ENCODE measurements around the gene ALCAM. TPM values are rescaled to one million over a fixed set of nuclear protein-coding genes. Genes with fewer than 3 reads are reported as not detected.
A peak's percentile ranks its signal among the peaks of the same experiment; 100 is the strongest.
"Not testable (repeated sequence)": the region's sequence is repeated elsewhere in the genome, so short reads cannot be mapped to it uniquely, and the experiment has no call there.

ALCAM gene
- total and polyA plus RNA-seq, 9 donors = 7.4 to 29.5 (median 10.8) TPM

DNA sequence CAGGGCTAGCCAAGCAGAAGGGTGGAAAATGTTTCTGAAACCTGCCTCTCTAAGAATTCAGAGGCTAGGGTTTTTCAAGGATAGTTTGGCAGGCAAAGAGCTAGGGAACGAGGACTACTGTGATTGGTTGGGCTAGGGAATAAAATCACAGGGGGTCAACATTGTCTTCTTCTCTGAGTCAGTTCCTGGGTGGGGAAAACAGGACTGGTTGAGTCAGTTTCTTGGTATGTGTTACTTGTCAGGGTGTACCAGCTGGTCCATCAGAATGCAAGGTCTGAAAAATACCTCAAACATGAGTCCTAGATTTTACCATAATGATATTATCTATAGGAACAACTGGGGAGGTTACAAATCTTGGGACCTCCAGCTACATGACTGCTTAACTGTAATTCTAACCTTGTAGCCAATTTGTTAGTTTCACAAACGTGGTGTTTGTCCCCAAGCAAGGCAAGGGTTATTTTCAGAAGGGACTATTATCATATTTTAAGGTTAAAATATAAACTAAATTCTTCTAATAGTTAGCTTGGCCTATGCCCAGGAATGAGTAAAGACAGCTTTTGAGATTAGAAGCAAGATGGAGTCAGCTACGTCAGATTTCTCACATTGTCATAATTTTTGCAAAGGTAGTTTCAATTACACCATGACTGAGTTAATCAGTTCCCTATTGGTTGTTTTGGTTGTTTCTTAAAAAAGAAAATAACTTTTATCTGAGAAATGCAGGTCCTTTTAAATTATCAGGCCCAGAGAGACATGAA lies 231.5 kb downstream of the ALCAM start:
- Histone ChIP-seq H3K27ac (ENCODE audit: low read length) (no peak overlapping the region), H3K36me3 (ENCODE audit: control insufficient read depth, insufficient read depth, low read length) (no peaks in the 10 kb centered on the region), H3K4me3 (ENCODE audit: low read length) (no peak overlapping the region), H3K4me1 (ENCODE audit: control insufficient read depth, insufficient read depth, low read length) (no peaks in the 10 kb centered on the region), H3K27me3 (ENCODE audit: control insufficient read depth, insufficient read depth, low read length) (no peaks in the 10 kb centered on the region), H3K9me3 (replicated peaks; ENCODE audit: control insufficient read depth, low read depth, low read length) (no peaks in the 10 kb centered on the region)
- no peak for DNase-seq
- WGBS (ENCODE audit: insufficient coverage) = 67% methylated on average over 1 of the region's 3 CpGs

DNA sequence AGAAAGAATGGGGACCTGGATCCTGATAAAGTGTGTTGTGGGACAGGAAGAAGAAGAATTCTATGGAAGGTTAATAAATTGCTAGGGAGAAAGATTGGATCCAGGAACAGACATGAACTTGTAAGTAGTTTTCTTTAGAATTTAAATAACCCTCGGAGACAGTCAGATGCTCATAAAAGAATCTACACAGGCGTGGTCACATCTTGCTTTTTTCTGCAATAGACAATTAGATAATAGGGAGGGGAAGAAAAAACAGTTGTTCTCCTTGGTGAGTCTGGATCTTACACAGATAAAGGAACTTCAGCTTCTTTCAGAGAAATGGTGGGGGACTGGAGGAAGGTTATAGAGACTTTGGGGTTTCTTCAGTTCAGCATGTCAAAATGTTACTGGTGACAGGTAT lies 232.6 kb downstream of the ALCAM start:
- no CpG with 5 or more reads among the region's 2 CpGs for WGBS (ENCODE audit: insufficient coverage)
- Histone ChIP-seq H3K27me3 (ENCODE audit: control insufficient read depth, insufficient read depth, low read length) (no peaks in the 10 kb centered on the region), H3K27ac (ENCODE audit: low read length) (no peak overlapping the region), H3K4me3 (ENCODE audit: low read length) (no peak overlapping the region), H3K36me3 (ENCODE audit: control insufficient read depth, insufficient read depth, low read length) (no peaks in the 10 kb centered on the region), H3K9me3 (replicated peaks; ENCODE audit: control insufficient read depth, low read depth, low read length) (no peaks in the 10 kb centered on the region), H3K4me1 (ENCODE audit: control insufficient read depth, insufficient read depth, low read length) (no peaks in the 10 kb centered on the region)
- DNase-seq = no peak

DNA sequence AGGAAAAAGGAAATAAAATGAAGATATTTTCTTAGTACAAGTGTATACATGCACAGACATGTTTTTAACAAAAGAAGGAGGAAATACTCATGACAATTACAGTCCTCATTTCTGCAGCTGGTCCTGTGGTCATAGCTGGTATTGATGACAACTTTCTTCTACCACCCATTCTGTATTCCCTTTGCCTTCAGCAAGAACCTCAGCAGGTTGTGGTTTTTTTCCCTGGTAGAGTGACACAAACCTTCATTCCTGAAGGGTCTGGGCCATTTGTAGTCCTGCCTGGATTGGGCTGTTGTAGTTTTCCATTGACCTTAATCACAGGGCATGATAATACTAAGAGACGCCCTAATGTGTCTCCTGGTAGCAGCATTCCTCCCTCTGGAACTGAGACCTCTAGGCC lies 235.0 kb downstream of the ALCAM start:
- DNase-seq; H3K4me1 ChIP-seq (ENCODE audit: control insufficient read depth, insufficient read depth, low read length); H3K36me3 ChIP-seq (ENCODE audit: control insufficient read depth, insufficient read depth, low read length); H3K27ac ChIP-seq (ENCODE audit: low read length); H3K4me3 ChIP-seq (ENCODE audit: low read length); H3K9me3 ChIP-seq (replicated peaks; ENCODE audit: control insufficient read depth, low read depth, low read length); H3K27me3 ChIP-seq (ENCODE audit: control insufficient read depth, insufficient read depth, low read length): not testable (repeated sequence)
- 100% methylated on average over 1 of the region's 1 CpG for WGBS (ENCODE audit: insufficient coverage)

DNA sequence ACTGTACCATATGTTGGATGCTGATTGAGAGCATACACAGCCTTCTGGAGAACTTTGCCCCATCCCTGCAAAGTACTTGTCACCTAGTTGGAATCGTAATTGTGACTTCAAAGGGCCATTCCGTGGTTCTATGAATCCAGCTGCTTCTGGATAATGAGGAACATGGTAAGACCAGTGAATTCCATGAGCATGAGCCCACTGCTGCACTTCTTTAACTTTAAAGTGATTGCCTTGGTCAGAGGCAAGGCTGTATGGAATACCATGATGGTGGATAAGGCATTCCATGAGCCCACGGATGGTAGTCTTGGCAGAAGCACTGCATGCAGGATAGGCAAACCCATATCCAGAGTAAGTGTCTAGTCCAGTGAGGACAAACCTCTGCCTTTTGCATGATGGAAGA lies 235.6 kb downstream of the ALCAM start:
- not testable (repeated sequence) for DNase-seq; H3K4me1 ChIP-seq (ENCODE audit: control insufficient read depth, insufficient read depth, low read length)
- 85% methylated on average over 3 of the region's 3 CpGs for whole genome bisulfite sequencing (ENCODE audit: insufficient coverage)

DNA sequence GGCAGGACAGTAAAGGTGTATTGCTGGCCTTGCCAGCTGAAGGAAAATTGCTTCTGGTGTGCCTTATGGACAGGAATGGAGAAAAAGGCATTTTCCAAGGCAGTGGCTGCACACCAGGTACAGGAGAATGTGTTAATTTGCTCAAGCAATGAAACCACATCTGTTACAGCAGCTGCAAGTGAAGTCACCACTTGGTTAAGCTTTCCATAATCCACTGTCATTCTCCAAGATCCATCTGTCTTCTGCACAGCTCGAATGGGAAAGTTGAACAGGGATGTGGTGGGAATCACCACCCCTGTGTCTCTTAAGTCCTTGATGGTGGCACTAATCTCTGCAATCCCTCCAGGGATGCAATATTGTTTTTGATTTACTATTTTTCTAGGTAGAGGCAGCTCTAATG lies 236.8 kb downstream of the ALCAM start:
- not testable (repeated sequence) for H3K4me3 ChIP-seq (ENCODE audit: low read length); H3K27ac ChIP-seq (ENCODE audit: low read length); H3K27me3 ChIP-seq (ENCODE audit: control insufficient read depth, insufficient read depth, low read length); H3K4me1 ChIP-seq (ENCODE audit: control insufficient read depth, insufficient read depth, low read length); H3K36me3 ChIP-seq (ENCODE audit: control insufficient read depth, insufficient read depth, low read length); H3K9me3 ChIP-seq (replicated peaks; ENCODE audit: control insufficient read depth, low read depth, low read length)
- DNase-seq = peak; percentile 22
- no CpG with 5 or more reads among the region's 1 CpG for WGBS (ENCODE audit: insufficient coverage)

More for the DNA sequence above, 235.6 kb downstream of the ALCAM start:
- not testable (repeated sequence) for H3K9me3 ChIP-seq (replicated peaks; ENCODE audit: control insufficient read depth, low read depth, low read length); H3K27me3 ChIP-seq (ENCODE audit: control insufficient read depth, insufficient read depth, low read length); H3K27ac ChIP-seq (ENCODE audit: low read length); H3K36me3 ChIP-seq (ENCODE audit: control insufficient read depth, insufficient read depth, low read length); H3K4me3 ChIP-seq (ENCODE audit: low read length)

DNA sequence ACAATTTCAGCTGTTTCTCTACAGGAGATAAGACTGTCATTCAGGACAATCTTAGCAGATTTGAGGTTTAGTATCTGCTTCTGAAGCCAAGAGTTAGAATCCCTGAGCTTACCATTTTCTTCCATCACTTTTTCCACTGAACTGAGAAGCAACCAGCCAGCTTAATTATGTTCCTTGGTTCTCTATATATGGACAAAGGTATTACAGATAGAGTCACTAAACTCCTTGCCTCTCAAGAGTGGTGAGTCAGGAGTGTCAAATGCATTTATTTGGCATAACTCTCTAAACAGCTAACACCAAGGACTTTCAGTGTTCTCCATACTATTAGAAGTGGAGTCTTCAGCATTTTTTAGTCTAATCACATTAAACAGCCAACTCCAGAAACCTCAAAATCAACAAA lies 239.3 kb downstream of the ALCAM start:
- no peak overlapping the region for H3K27ac ChIP-seq (ENCODE audit: low read length)
- no peak overlapping the region for H3K4me3 ChIP-seq (ENCODE audit: low read length)
- no peaks in the 10 kb centered on the region for H3K4me1 ChIP-seq (ENCODE audit: control insufficient read depth, insufficient read depth, low read length)
- H3K9me3 ChIP-seq (replicated peaks; ENCODE audit: control insufficient read depth, low read depth, low read length) = no peaks in the 10 kb centered on the region
- no peaks in the 10 kb centered on the region for H3K36me3 ChIP-seq (ENCODE audit: control insufficient read depth, insufficient read depth, low read length)
- no peaks in the 10 kb centered on the region for H3K27me3 ChIP-seq (ENCODE audit: control insufficient read depth, insufficient read depth, low read length)
- no peak for DNase-seq

DNA sequence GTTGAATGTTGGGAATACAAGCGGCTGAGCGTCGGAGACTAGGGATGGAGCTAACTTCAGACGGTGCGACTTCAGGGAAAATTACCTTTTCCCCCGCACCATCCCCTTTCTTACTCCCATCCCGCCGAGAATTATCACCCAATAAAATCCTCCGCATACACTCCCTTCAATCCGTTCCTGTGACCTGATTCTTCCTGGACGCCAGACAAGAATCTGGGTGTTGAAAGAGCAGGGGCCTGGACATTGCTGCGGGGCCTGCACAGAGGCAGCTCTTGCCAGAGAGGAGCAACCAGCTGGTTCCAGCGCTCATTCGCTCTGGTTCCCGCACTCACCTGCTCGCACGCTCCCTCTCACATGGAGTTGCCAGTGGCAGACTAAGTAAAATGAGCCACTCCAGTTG lies 241.9 kb downstream of the ALCAM start:
- H3K9me3 ChIP-seq (replicated peaks; ENCODE audit: control insufficient read depth, low read depth, low read length) = no peaks in the 10 kb centered on the region
- no peak overlapping the region for H3K27ac ChIP-seq (ENCODE audit: low read length)
- DNase-seq = peak; percentile 54
- no peaks in the 10 kb centered on the region for H3K27me3 ChIP-seq (ENCODE audit: control insufficient read depth, insufficient read depth, low read length)
- no peaks in the 10 kb centered on the region for H3K36me3 ChIP-seq (ENCODE audit: control insufficient read depth, insufficient read depth, low read length)
- 31% methylated on average over 13 of the region's 17 CpGs for WGBS (ENCODE audit: insufficient coverage)
- no peak overlapping the region for H3K4me3 ChIP-seq (ENCODE audit: low read length)
- peaks cover 8% of the 10 kb centered on the region for H3K4me1 ChIP-seq (ENCODE audit: control insufficient read depth, insufficient read depth, low read length)

DNA sequence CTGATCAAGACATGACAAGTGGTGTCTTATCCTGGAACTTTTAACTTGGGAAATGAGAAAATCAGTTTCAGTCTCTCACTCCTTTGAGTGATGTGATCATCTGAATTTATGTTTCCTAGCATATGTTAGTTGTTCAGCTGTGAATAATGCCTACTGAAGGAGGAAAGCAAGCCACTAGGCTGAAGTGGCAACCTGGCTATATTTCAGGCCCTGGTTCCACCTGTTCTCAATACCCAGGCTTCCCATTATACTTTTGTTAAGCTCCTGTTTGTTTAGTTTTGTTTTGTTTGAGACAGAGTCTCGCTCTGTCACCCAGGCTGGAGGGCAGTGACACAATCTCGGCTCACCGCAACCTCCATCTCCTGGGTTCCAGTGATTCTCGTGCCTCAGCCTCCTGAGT lies 243.8 kb downstream of the ALCAM start:
- no peaks in the 10 kb centered on the region for H3K36me3 ChIP-seq (ENCODE audit: control insufficient read depth, insufficient read depth, low read length)
- DNase-seq = no peak
- H3K27ac ChIP-seq (ENCODE audit: low read length) = no peak overlapping the region
- H3K9me3 ChIP-seq (replicated peaks; ENCODE audit: control insufficient read depth, low read depth, low read length) = no peaks in the 10 kb centered on the region
- H3K27me3 ChIP-seq (ENCODE audit: control insufficient read depth, insufficient read depth, low read length) = no peaks in the 10 kb centered on the region
- H3K4me3 ChIP-seq (ENCODE audit: low read length) = no peak overlapping the region
- WGBS (ENCODE audit: insufficient coverage) = 98% methylated on average over 4 of the region's 4 CpGs
- H3K4me1 ChIP-seq (ENCODE audit: control insufficient read depth, insufficient read depth, low read length) = peaks cover 8% of the 10 kb centered on the region

DNA sequence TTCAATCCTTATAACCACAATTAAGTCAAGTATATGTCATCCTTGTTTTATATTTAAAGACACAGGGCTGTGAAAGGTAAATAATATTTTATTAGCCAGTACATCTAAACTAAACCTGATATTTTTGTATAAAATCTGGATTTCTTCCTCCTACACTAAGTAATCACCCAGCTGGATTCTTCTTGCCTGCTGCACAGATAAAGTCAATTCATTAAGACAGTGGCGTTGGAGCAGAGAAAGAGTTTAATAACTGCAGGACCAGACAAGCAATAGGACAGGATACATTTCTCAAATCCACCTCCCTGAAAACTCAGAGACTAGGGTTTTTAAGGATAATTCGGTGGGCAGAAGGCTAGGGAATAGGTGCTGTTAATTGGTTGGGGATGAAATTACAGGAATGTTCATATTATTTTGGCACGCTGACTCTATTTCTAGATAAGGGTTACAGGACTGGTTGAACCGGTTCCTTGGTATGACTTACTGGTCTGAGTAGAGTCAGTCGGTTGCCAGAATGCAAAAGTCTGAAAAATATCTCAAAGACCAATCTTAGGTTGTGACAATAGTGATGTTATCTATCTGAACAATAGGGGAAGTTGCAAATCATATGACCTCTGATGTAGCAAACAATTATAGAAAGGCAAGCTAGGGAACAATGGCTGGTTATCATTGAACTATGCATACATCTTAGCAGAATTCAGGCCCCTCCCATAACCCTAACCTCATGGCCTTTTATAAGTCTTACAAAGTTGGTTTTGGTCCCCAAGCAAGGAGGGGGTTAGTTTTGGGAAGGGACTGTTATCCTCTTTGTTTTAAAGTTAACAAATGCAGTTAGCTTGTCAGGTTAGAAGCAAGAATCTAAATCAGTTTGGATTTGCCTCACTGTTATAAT lies 244.8 kb downstream of the ALCAM start:
- no peak overlapping the region for H3K4me3 ChIP-seq (ENCODE audit: low read length)
- H3K9me3 ChIP-seq (replicated peaks; ENCODE audit: control insufficient read depth, low read depth, low read length) = no peaks in the 10 kb centered on the region
- H3K36me3 ChIP-seq (ENCODE audit: control insufficient read depth, insufficient read depth, low read length) = no peaks in the 10 kb centered on the region
- H3K27me3 ChIP-seq (ENCODE audit: control insufficient read depth, insufficient read depth, low read length) = no peaks in the 10 kb centered on the region
- H3K4me1 ChIP-seq (ENCODE audit: control insufficient read depth, insufficient read depth, low read length) = peaks cover 8% of the 10 kb centered on the region
- DNase-seq = no peak
- 100% methylated on average over 2 of the region's 5 CpGs for WGBS (ENCODE audit: insufficient coverage)
- H3K27ac ChIP-seq (ENCODE audit: low read length) = no peak overlapping the region

DNA sequence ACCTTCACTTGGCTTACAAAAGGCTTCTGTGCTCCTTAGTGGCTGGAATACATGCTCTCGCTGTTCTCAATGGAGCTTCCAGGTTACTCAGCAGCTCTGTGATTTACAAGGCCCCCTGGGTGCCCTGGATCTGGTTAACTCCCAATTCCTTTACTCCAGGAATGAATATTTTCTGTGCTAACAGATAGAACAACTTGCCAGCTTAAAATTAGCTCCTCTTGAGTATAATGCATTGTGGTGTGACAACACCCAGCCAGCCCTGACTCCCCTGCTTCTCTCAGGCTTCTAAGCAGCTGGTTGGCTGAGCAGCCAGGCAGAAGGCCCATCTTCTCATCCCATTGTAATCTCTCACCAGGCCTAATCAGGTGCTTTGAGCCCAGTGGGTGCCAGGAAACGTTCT lies 246.4 kb downstream of the ALCAM start:
- DNase-seq = peak; percentile 33
- Histone ChIP-seq H3K27me3 (ENCODE audit: control insufficient read depth, insufficient read depth, low read length) (no peaks in the 10 kb centered on the region), H3K27ac (ENCODE audit: low read length) (no peak overlapping the region), H3K9me3 (replicated peaks; ENCODE audit: control insufficient read depth, low read depth, low read length) (no peaks in the 10 kb centered on the region), H3K4me1 (ENCODE audit: control insufficient read depth, insufficient read depth, low read length) (peaks cover 8% of the 10 kb centered on the region), H3K4me3 (ENCODE audit: low read length) (no peak overlapping the region), H3K36me3 (ENCODE audit: control insufficient read depth, insufficient read depth, low read length) (no peaks in the 10 kb centered on the region)
- 31% methylated on average over 2 of the region's 2 CpGs for WGBS (ENCODE audit: insufficient coverage)

All from muscle of leg (tissue), 11 donors.